Chondrocyte (in vitro differentiated cells): Measurements from ENCODE around the gene NSRP1. TPM values are rescaled to one million over a fixed set of nuclear protein-coding genes. Genes with fewer than 3 reads are reported as not detected.
A peak's percentile ranks its signal among the peaks of the same experiment; 100 is the strongest.

Experiments
- DNase-seq: peaks from one replicate; pipeline ENCODE4 v3.0.0; 2021; ENCODE audit warnings: mixed read lengths, low spot score
- H3K27ac Mint-ChIP-seq: one replicate; pipeline ENCODE4 v1.8.0; 2021; ENCODE audit warnings: mild to moderate bottlenecking, moderate library complexity, mixed read lengths; ENCODE audit not compliant: unreplicated experiment
- H3K27me3 Mint-ChIP-seq: 2 replicates; pipeline ENCODE4 v1.8.0; 2021; ENCODE audit warnings: low read depth, mixed read lengths
- H3K36me3 Mint-ChIP-seq: 2 replicates; pipeline ENCODE4 v1.8.0; 2021; ENCODE audit warnings: low read depth, mixed read lengths
- H3K4me1 Mint-ChIP-seq: 2 replicates; pipeline ENCODE4 v1.8.0; 2021; ENCODE audit warnings: low read depth, mild to moderate bottlenecking, mixed read lengths
- H3K4me3 Mint-ChIP-seq: one replicate; pipeline ENCODE4 v1.8.0; 2021; ENCODE audit warnings: mild to moderate bottlenecking, moderate library complexity, mixed read lengths; ENCODE audit not compliant: unreplicated experiment
- H3K9me3 Mint-ChIP-seq: 2 replicates; pipeline ENCODE4 v1.8.0; 2021; ENCODE audit warnings: low read depth, mixed read lengths
- CTCF ChIP-seq: fragments of 200-600 bp; sonication (generic); IDR thresholded peaks from 2 replicates; pipeline ENCODE4 v1.5.0; 2021; ENCODE audit warnings: antibody characterized with exemption, mild to moderate bottlenecking, moderate library complexity
- total RNA-seq: library from RNA; stranded (reverse); gene quantifications from 3 replicates; pipeline ENCODE4 v1.2.1, GENCODE V29; 2021

NSRP1 gene
- total RNA-seq, 1 donor from 2014 or later, result 19.2 TPM

- TF ChIP-seq CTCF, result peak; percentile 92
- no peak for DNase-seq
- H3K36me3 Mint-ChIP-seq, result no peaks in the 10 kb centered on the region
- H3K9me3 Mint-ChIP-seq, result no peaks in the 10 kb centered on the region
- H3K4me1 Mint-ChIP-seq, result peaks cover 31% of the 10 kb centered on the region
- peaks cover under 1% of the 10 kb centered on the region for H3K27me3 Mint-ChIP-seq
- H3K4me3 Mint-ChIP-seq, result no peak overlapping the region
- no peak overlapping the region for H3K27ac Mint-ChIP-seq
These were observed 23.0 kb upstream of the NSRP1 start for GRCh38 chr17:30093463-30094147.

DNA sequence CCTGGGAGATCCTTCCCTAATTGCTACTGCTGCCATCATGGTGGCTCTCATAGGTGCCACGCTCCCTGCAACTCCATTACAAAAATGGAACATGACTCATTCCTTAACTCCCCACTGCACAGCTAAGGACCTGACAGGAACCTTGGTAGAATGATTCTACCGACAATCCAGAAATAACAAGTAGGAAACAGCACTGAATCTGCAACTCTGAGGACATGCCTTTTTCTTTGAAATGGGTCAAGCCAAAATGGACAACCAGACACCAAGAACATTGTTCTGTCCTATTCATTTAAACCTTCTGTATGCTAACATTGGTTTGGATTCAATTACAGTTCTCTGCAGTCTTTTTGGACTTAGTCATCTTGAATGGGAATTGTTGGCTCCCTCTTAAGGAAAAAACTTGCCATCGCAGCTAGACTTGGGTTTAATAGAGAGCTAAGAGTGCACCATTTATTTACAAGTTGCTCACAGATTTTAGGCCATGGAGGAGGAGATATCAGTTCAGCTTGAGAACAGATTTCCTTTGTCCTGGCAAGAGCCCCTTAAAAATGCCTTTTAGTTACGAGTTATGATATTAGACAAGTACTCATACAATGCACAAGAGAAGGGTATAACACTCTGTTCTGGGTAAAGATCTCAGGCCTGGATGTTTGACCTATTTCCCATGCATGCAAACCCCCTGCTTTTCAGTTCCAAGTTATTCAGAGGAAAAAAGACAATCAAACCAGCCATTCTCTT is 20.9 kb upstream of the NSRP1 start:
- TF ChIP-seq CTCF, result peak; percentile 79
- Mint-ChIP-seq H3K4me1 (peaks cover 31% of the 10 kb centered on the region), H3K36me3 (no peaks in the 10 kb centered on the region), H3K4me3 (no peak overlapping the region), H3K27ac (peak overlapping the region; percentile 82), H3K9me3 (no peaks in the 10 kb centered on the region), H3K27me3 (peaks cover 2% of the 10 kb centered on the region)
- no peak for DNase-seq

DNA sequence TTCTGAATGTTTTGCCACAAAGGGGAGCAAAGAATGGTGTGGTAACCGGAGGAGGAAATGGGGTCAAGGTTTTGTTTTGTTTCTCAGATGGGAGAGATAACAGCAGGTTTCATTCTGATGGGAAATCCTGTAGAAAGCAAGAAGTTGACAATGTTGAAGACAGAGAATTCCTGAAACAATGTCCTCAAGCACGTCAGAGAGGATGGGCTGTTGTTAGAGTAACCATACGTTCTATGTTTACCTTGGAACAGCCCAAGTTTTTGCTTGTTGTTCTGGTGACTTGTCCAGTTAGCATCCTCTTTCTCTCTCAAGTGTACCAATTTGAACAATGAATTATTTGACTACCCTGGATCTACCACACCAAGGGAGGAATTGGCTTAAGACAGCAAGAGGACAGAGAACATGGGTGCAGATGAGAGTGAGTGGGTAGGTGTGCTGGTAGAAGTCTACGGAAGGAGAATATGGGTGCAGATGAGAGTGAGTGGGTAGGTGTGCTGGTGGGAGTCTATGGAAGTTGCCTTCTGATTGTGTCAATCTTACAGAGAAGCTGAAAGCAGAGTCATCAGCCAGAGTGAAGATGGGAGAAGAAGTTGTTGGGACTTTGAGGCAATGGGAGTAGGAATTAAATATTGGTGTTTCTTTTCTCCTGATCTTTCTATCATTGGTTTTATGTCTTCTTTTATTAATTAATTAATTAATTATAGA is 14.8 kb upstream of the NSRP1 start:
- no peak for TF ChIP-seq CTCF
- no peak overlapping the region for H3K27ac Mint-ChIP-seq
- DNase-seq, result no peak
- no peak overlapping the region for H3K4me3 Mint-ChIP-seq
- no peaks in the 10 kb centered on the region for H3K9me3 Mint-ChIP-seq
- H3K27me3 Mint-ChIP-seq, result peaks cover 2% of the 10 kb centered on the region
- no peaks in the 10 kb centered on the region for H3K36me3 Mint-ChIP-seq
- peaks cover 5% of the 10 kb centered on the region for H3K4me1 Mint-ChIP-seq

DNA sequence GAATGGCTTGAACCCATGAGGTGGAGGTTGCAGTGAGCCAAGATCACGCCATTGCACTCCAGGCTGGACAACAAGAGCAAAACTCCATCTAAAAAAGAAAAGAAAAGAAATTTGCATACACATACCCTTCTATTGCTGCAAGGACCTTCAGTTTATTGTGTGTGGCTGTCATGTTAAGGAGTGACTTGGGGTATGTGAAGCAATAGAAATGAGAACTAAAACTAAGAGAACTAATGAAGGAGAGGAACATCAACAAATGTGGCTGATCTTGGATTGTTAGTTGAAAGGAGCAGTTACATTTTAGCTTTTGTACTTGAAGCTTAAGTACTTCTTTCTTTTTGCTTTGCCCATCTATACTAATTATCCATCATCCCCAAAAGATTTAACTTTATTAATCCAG is 12.7 kb upstream of the NSRP1 start:
- H3K27ac Mint-ChIP-seq, result no peak overlapping the region
- no peaks in the 10 kb centered on the region for H3K36me3 Mint-ChIP-seq
- H3K9me3 Mint-ChIP-seq, result no peaks in the 10 kb centered on the region
- H3K4me3 Mint-ChIP-seq, result no peak overlapping the region
- TF ChIP-seq CTCF, result no peak
- no peak for DNase-seq
- H3K4me1 Mint-ChIP-seq, result peaks cover 5% of the 10 kb centered on the region
- peaks cover 2% of the 10 kb centered on the region for H3K27me3 Mint-ChIP-seq

- H3K36me3 Mint-ChIP-seq, result no peaks in the 10 kb centered on the region
- TF ChIP-seq CTCF, result peak; percentile 98
- H3K9me3 Mint-ChIP-seq, result no peaks in the 10 kb centered on the region
- H3K4me1 Mint-ChIP-seq, result peaks cover 5% of the 10 kb centered on the region
- DNase-seq, result no peak
- peak overlapping the region; percentile 83 for H3K4me3 Mint-ChIP-seq
- H3K27ac Mint-ChIP-seq, result peak overlapping the region; percentile 24
- peaks cover 2% of the 10 kb centered on the region for H3K27me3 Mint-ChIP-seq
These were observed 11.9 kb upstream of the NSRP1 start for GRCh38 chr17:30104575-30105339.
